SU-DHL-6 (cell line): ENCODE results near the gene SCN1A.

Source experiments
- H2AFZ ChIP-seq: fragments of 200-600 bp; sonication (generic); 2 replicates; pipeline ENCODE4 v1.6.1; 2014; ENCODE audit warnings: low read depth, mild to moderate bottlenecking, moderate library complexity, mixed read lengths, antibody characterized with exemption, low read length; ENCODE audit not compliant: severe bottlenecking
- H3F3A ChIP-seq: fragments of 200-600 bp; shearing (Covaris generic); 2 replicates; pipeline ENCODE4 v1.6.0; 2016; ENCODE audit warnings: antibody characterized with exemption, mild to moderate bottlenecking; ENCODE audit not compliant: insufficient read depth
- H3K27ac ChIP-seq: fragments of 200-600 bp; sonication (generic); 2 replicates; pipeline ENCODE4 v1.5.1; 2016; ENCODE audit warnings: low read depth, mild to moderate bottlenecking, low read length, moderate library complexity, mixed read lengths
- H3K27me3 ChIP-seq: fragments of 200-600 bp; sonication (generic), shearing (Covaris generic); 2 replicates; pipeline ENCODE4 v1.6.0; 2014; ENCODE audit warnings: mild to moderate bottlenecking, low read length
- H3K36me3 ChIP-seq: fragments of 200-600 bp; sonication (generic); 2 replicates; pipeline ENCODE4 v1.6.1; 2014; ENCODE audit warnings: mild to moderate bottlenecking, low read length, mixed read lengths
- H3K4me2 ChIP-seq: fragments of 300-600, 200-600 bp; shearing (Covaris generic), sonication (generic); 2 replicates; pipeline ENCODE4 v1.6.0; 2014; ENCODE audit warnings: low read length, low read depth, mild to moderate bottlenecking; ENCODE audit not compliant: poor library complexity, severe bottlenecking
- H3K4me3 ChIP-seq: fragments of 200-600 bp; sonication (generic); 2 replicates; pipeline ENCODE4 v1.5.1; 2014; ENCODE audit warnings: antibody characterized with exemption, low read length, mild to moderate bottlenecking, mixed read lengths; ENCODE audit not compliant: insufficient read depth, poor library complexity, severe bottlenecking
- H3K79me2 ChIP-seq: fragments of 200-600 bp; sonication (generic); 2 replicates; pipeline ENCODE4 v1.6.1; 2014; ENCODE audit warnings: mild to moderate bottlenecking, low read length, moderate library complexity; ENCODE audit not compliant: insufficient read depth
- H3K9ac ChIP-seq: fragments of 200-600 bp; sonication (generic); 2 replicates; pipeline ENCODE4 v1.7.0; 2014; ENCODE audit warnings: mild to moderate bottlenecking, low read length
- H3K9me2 ChIP-seq: fragments of 200-600 bp; sonication (generic); replicated peaks from 2 replicates; pipeline ENCODE4 v1.6.1; 2014; ENCODE audit warnings: low read length; ENCODE audit not compliant: insufficient read depth
- H3K9me3 ChIP-seq: fragments of 200-600 bp; sonication (generic); 2 replicates; pipeline ENCODE4 v1.6.1; 2014; ENCODE audit warnings: low read length, mixed read lengths; ENCODE audit not compliant: insufficient read depth
- H4K20me1 ChIP-seq: fragments of 200-600 bp; sonication (generic); 2 replicates; pipeline ENCODE4 v1.6.1; 2014; ENCODE audit warnings: low read depth, mild to moderate bottlenecking, antibody characterized with exemption, low read length, moderate library complexity, mixed read lengths
- CTCF ChIP-seq: fragments of 200-600 bp; sonication (generic); IDR thresholded peaks from one replicate; pipeline ENCODE4 v1.5.1; 2017; ENCODE audit warnings: antibody characterized with exemption, mild to moderate bottlenecking, low read length, moderate library complexity; ENCODE audit not compliant: insufficient read depth, poor library complexity, severe bottlenecking
- EZH2phosphoT487 ChIP-seq: fragments of 200-600 bp; sonication (generic), shearing (Covaris generic); conservative IDR thresholded peaks from 2 replicates; pipeline ENCODE4 v1.6.1; 2018; ENCODE audit warnings: mild to moderate bottlenecking, antibody characterized with exemption, low read length, moderate library complexity, mixed read lengths

Gene SCN1A

GRCh38 chr2:166094325-166094724 lies 33.5 kb downstream of the SCN1A start:
- H2AFZ ChIP-seq = no peak overlapping the region
- no peak overlapping the region for H3K27ac ChIP-seq
- H4K20me1 ChIP-seq = no peaks in the 10 kb centered on the region
- H3K9ac ChIP-seq = no peak overlapping the region
- TF ChIP-seq EZH2phosphoT487 (no peak), CTCF (no peak)
- H3K27me3 ChIP-seq = no peaks in the 10 kb centered on the region
- no peaks in the 10 kb centered on the region for H3K79me2 ChIP-seq
- no peaks in the 10 kb centered on the region for H3K9me3 ChIP-seq
- no peak overlapping the region for H3K4me2 ChIP-seq
- no peaks in the 10 kb centered on the region for H3K36me3 ChIP-seq
- no peak overlapping the region for H3K4me3 ChIP-seq
- no peaks in the 10 kb centered on the region for H3F3A ChIP-seq
- no peaks in the 10 kb centered on the region for H3K9me2 ChIP-seq

- Histone ChIP-seq H3F3A (no peaks in the 10 kb centered on the region), H2AFZ (no peak overlapping the region), H3K4me2 (no peak overlapping the region), H3K36me3 (no peaks in the 10 kb centered on the region), H4K20me1 (no peaks in the 10 kb centered on the region), H3K27me3 (no peaks in the 10 kb centered on the region), H3K4me3 (no peak overlapping the region), H3K27ac (no peak overlapping the region), H3K79me2 (no peaks in the 10 kb centered on the region), H3K9ac (no peak overlapping the region), H3K9me3 (no peaks in the 10 kb centered on the region), H3K9me2 (no peaks in the 10 kb centered on the region)
- TF ChIP-seq CTCF (no peak), EZH2phosphoT487 (no peak)
Measured at GRCh38 chr2:166092889-166093288, 34.9 kb downstream of the SCN1A start.

GRCh38 chr2:166091439-166091838 lies 36.4 kb downstream of the SCN1A start:
- Histone ChIP-seq H3K27ac (no peak overlapping the region), H3K9me2 (no peaks in the 10 kb centered on the region), H3K4me3 (no peak overlapping the region), H3K79me2 (no peaks in the 10 kb centered on the region), H3K9ac (no peak overlapping the region), H3F3A (no peaks in the 10 kb centered on the region), H2AFZ (no peak overlapping the region), H3K27me3 (no peaks in the 10 kb centered on the region), H3K4me2 (no peak overlapping the region), H3K9me3 (no peaks in the 10 kb centered on the region), H4K20me1 (no peaks in the 10 kb centered on the region), H3K36me3 (no peaks in the 10 kb centered on the region)
- TF ChIP-seq CTCF (no peak), EZH2phosphoT487 (no peak)

- H3K9ac ChIP-seq = no peak overlapping the region
- no peaks in the 10 kb centered on the region for H3K27me3 ChIP-seq
- H3K36me3 ChIP-seq = no peaks in the 10 kb centered on the region
- no peak overlapping the region for H3K4me2 ChIP-seq
- no peak overlapping the region for H3K4me3 ChIP-seq
- H3K27ac ChIP-seq = no peak overlapping the region
- H2AFZ ChIP-seq = no peak overlapping the region
- TF ChIP-seq CTCF (no peak), EZH2phosphoT487 (no peak)
- no peaks in the 10 kb centered on the region for H3K79me2 ChIP-seq
- H4K20me1 ChIP-seq = no peaks in the 10 kb centered on the region
- no peaks in the 10 kb centered on the region for H3F3A ChIP-seq
- no peaks in the 10 kb centered on the region for H3K9me2 ChIP-seq
- no peaks in the 10 kb centered on the region for H3K9me3 ChIP-seq
Measured at GRCh38 chr2:166090908-166091307, 36.9 kb downstream of the SCN1A start.
